GM12874 (cell line): ENCODE results near the gene B4GALT2.
A peak's percentile ranks its signal among the peaks of the same experiment; 100 is the strongest.

Source experiments
- TF ChIP-seq, protein P1 (sequence below): IDR thresholded peaks from 2 replicates; pipeline ENCODE4 v1.5.1; 2011; ENCODE audit warnings: low read depth, mild to moderate bottlenecking, control low read depth, low read length, moderate library complexity; ENCODE audit not compliant: insufficient read depth

B4GALT2 gene

DNA sequence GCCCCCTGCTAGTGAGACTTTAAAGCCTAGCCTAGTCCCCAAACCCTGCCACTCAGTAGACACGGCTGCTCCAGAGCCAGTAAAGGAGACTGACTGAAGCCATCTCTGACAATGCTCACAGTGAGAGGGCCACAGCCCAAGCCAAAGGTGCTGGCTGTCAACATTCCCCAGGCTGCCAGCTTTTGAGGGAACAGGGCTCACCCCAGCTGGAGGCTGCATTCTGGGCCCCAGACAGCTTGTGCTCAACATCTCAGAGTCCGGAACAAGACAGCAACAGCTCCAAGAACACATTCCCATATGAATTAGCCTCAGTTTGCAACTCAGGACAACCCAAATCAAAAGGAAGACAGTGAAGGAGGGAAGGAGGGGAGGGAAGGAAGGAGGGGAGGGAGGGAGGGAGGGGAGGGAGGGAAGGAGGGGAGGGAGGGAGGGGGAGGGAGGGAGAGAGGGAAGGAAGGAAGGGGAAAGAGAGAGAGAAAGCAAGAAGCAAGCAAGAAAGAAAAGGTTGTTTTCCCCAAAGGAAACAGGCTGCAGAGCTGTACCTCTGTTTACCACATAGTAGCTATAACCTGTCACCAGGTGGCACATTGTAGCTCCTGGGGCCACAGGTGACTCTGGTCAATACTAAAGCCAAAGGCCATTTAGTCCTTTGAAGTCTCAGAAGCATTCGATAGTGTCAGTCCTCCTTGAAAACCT is 40.0 kb upstream of the B4GALT2 start:
- TF ChIP-seq, protein P1, sequence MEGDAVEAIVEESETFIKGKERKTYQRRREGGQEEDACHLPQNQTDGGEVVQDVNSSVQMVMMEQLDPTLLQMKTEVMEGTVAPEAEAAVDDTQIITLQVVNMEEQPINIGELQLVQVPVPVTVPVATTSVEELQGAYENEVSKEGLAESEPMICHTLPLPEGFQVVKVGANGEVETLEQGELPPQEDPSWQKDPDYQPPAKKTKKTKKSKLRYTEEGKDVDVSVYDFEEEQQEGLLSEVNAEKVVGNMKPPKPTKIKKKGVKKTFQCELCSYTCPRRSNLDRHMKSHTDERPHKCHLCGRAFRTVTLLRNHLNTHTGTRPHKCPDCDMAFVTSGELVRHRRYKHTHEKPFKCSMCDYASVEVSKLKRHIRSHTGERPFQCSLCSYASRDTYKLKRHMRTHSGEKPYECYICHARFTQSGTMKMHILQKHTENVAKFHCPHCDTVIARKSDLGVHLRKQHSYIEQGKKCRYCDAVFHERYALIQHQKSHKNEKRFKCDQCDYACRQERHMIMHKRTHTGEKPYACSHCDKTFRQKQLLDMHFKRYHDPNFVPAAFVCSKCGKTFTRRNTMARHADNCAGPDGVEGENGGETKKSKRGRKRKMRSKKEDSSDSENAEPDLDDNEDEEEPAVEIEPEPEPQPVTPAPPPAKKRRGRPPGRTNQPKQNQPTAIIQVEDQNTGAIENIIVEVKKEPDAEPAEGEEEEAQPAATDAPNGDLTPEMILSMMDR: no peak

DNA sequence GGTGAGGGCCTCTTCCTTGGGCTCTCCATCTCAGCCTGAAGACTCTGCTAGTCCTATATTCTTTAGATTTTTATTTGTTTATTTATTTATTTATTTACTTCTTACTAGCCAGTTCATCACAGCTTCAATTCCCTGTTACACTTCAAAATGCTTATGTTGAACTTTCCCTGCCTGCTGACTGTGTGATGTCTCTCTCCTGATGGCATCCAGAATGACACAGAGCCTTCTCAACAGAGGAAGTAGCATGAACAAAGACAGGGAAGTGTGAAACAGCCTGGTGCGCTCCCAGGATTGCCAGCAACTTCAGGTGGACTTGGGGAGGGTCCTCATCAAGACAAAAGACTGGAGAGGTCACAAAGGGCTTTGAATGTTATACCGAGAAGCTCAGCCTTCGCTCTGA is 36.6 kb upstream of the B4GALT2 start:
- TF ChIP-seq, protein P1: no peak

DNA sequence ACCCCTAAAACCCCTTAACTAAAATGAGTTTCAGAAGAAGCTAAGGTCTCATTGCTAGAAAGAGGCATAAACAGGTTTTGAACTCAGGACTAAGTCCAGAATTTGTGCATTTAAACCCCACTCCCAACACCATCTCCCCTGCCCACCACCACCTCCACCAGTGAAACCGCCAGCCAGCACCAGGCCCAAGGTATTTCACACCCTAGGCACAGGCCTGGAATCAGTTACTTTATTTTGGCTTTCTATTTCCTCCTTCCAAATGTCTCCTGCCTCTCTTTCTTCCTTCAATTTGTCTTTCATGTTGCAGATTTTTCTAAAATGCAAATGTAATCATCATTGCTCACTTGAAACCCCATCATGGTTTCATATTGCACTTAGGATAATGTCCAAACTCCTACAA is 34.1 kb upstream of the B4GALT2 start:
- TF ChIP-seq, protein P1: no peak

DNA sequence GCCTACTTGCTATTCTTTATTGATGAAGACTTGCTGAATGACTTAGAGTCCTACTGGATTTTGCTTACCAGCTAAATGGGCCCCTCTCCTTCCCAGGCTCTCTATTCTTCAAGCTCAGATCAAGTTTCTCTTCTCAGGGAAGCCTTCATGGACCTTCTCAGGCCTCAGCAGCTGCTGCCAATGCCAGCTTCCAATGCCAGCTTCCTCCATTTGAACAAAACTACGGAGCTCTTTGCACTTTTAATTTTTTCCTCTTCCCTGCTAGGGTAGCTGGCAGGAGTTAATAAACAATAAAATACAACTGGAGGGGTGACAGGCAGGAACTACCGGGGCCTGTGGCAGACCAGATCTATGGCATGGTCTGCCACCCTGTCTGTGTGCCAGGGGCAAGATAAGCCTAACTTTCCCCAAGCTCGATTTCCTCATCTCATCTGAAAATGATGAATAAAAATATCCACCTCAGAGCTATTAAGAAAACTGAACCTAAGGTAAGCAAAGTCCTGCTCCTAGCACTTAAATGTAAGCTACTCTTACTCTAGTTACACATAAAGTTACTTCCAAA is 33.3 kb upstream of the B4GALT2 start:
- TF ChIP-seq, protein P1: no peak

DNA sequence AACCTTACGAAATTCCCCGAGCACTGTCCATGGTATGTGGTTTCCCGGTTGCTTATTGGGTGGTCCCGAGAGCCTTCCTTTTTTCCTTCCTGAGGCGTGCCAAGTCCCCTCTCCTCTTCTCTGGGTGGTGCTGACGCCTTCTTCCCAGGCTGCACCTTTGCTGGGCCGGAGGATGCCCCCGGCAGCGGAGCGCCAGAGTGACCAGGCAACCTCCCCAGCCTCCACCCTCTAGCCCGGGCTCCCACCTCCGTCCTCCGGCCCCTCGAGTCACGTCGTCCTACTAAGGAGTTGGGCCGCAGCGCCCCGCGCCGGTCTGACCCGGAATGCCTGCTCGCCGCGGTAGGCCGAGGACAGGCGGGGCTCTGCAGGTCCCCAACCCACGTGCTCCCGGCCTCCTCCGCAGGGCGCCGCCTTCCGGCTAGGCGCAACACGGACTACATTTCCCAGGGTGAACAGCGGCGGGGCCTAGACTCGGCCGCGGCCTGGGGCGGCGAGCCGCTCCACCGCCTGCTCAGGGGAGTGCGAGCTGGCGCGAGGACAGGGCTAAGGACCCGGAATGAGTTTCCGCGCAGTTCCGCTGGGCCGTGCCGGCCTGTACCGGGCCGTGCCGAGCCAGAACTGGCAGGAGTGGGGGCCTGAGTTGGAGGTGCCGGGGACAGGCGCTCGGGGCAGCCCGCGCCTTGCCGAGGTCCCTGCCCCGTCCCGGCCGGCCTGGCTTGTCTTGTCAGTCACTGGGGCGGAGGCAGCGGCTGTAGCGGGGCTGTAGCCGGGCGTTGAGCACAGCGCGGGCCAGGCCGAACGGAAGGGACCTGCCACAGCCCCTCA is 32.6 kb upstream of the B4GALT2 start, which contains the start of gene IPO13:
TSS of gene IPO13 (plus strand) at position 715 of the 825 bp plus-strand sequence. CDS start 651 bp downstream, outside the sequence.
- TF ChIP-seq, protein P1: peak; percentile 90

DNA sequence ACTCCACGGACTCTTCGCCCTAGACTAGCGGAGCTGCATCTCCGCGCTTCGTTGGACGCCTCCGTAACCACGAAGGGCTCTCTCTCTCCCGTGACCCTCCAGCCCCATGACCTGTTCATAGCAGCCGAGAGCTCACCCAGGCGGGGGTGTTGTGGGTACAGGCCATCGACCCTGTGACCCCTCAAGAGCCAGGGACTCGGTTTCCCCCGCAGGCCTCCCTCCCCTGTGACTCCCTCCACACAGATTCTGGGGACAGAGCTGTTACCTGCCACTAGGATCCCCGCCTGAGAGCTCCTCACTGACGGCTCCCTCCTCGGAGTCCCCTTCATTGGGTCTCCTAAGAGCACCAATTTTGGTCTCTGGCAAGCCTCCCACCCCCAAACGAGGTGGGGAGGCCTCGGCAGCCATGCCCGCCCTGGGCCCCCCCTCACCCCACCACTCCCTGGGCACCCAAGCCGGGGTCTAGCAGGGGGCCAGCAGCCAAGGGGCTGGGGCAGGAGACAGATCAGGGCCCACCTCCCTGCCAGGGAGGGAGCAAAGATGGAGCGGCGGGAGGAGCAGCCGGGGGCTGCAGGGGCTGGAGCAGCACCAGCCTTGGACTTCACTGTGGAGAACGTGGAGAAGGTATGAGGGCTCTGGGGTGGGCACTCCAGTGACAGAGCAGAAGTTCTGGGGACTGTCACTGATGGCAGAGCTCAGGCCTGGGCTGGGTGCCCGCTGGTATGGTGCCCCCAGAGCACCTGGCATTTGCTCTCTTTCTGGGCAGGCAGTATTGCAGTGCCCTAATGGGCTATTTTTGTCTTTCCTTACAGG is 31.7 kb upstream of the B4GALT2 start:
- TF ChIP-seq, protein P1: no peak
